GM12878 (cell line): ENCODE data around the gene PITPNC1. TPM values are rescaled to one million over a fixed set of nuclear protein-coding genes. Genes with fewer than 3 reads are reported as not detected.

Experiments
- ATF2 ChIP-seq: IDR thresholded peaks from 2 replicates; pipeline ENCODE4 v1.6.1; 2012; ENCODE audit warnings: low read length, inconsistent platforms
- IRF4 ChIP-seq: IDR thresholded peaks from 2 replicates; pipeline ENCODE4 v1.6.1; 2011; ENCODE audit warnings: low read depth, low read length
- JUNB ChIP-seq: IDR thresholded peaks from 2 replicates; pipeline ENCODE4 v1.6.1; 2016; ENCODE audit warnings: antibody characterized with exemption, mild to moderate bottlenecking
- NBN ChIP-seq: fragments of 450-650 bp; IDR thresholded peaks from 2 replicates; pipeline ENCODE4 v1.6.1; 2016
- NFYA ChIP-seq: IDR thresholded peaks from 2 replicates; pipeline ENCODE4 v1.6.1; 2011; ENCODE audit warnings: low read depth, mild to moderate bottlenecking, low read length, improper control_type of control experiment, borderline replicate concordance
- POLR2A ChIP-seq: IDR thresholded peaks from 2 replicates; pipeline ENCODE4 v1.6.1; 2011; ENCODE audit warnings: low read depth, mild to moderate bottlenecking, low read length
- POLR2AphosphoS5 ChIP-seq: IDR thresholded peaks from 2 replicates; pipeline ENCODE4 v1.6.1; 2011; ENCODE audit warnings: mild to moderate bottlenecking, low read length, inconsistent platforms
- RBBP5 ChIP-seq: fragments of 200-600 bp; sonication (generic); conservative IDR thresholded peaks from 2 replicates; pipeline ENCODE4 v1.6.1; 2016
- SMAD5 ChIP-seq: IDR thresholded peaks from 2 replicates; pipeline ENCODE4 v1.6.1; 2016; ENCODE audit warnings: antibody characterized with exemption, low read depth
- SPI1 ChIP-seq: IDR thresholded peaks from 2 replicates; pipeline ENCODE4 v1.6.1; 2011; ENCODE audit warnings: low read depth, mild to moderate bottlenecking, low read length, moderate library complexity, borderline replicate concordance; ENCODE audit not compliant: insufficient read depth
- ZBED1 ChIP-seq: IDR thresholded peaks from 2 replicates; pipeline ENCODE4 v1.6.1; 2016; ENCODE audit warnings: borderline replicate concordance
- ZNF207 ChIP-seq: fragments of 450-650 bp; IDR thresholded peaks from 2 replicates; pipeline ENCODE4 v1.6.1; 2014; ENCODE audit warnings: antibody characterized with exemption, mild to moderate bottlenecking, borderline replicate concordance
- ZNF384 ChIP-seq: IDR thresholded peaks from 2 replicates; pipeline ENCODE4 v1.6.1; 2012; ENCODE audit warnings: low read depth, mild to moderate bottlenecking, low read length, improper control_type of control experiment, borderline replicate concordance
- ZNF687 ChIP-seq: fragments of 450-650 bp; IDR thresholded peaks from 2 replicates; pipeline ENCODE4 v1.6.1; 2017; ENCODE audit warnings: mild to moderate bottlenecking, moderate library complexity
- polyA plus RNA-seq, 11 experiments: library from polyadenylated mRNA; depleted of rRNA in 4 of 11; unstranded in 6 of 11; stranded (reverse) in 5 of 11; fragments of >200 nt; fragmentation: Nextera tagmentation in 4 of 11; fragmentation: Illumina TruSeq in 1 of 11; extraction: Ambion mirVana in 4 of 11; extraction: Trizol in 1 of 11; gene quantifications; 1 replicate in 1 of 11; 2 replicates in 10 of 11; pipeline versions ENCODE4 v1.2.1 to v1.2.3, GENCODE V29; 2011 to 2016; ENCODE audit warnings: inconsistent platforms in 2 of 11, missing spikeins in 2 of 11, low read depth in 1 of 11
- total RNA-seq, 4 experiments: library from RNA; depleted of rRNA in 3 of 4; stranded (reverse); fragments of >200 nt in 3 of 4; fragmentation: Illumina TruSeq in 1 of 4; extraction: Trizol in 1 of 4; gene quantifications; 2 replicates each; pipeline versions ENCODE4 v1.2.1 to v1.2.3, GENCODE V29; 2013 to 2021
- TF ChIP-seq, protein P1 (sequence below): fragments of 450-650 bp; IDR thresholded peaks from 2 replicates; pipeline ENCODE4 v1.6.1; 2017; ENCODE audit warnings: mild to moderate bottlenecking, moderate library complexity
- TF ChIP-seq, protein P2 (sequence below): IDR thresholded peaks from 2 replicates; pipeline ENCODE4 v1.6.1; 2011; ENCODE audit warnings: borderline replicate concordance, low read depth, mild to moderate bottlenecking, moderate library complexity, mixed read lengths, low read length; ENCODE audit not compliant: insufficient read depth; ENCODE audit errors: extremely low read length
- TF ChIP-seq, protein P3 (sequence below): fragments of 450-650 bp; IDR thresholded peaks from 2 replicates; pipeline ENCODE4 v1.6.1; 2018; ENCODE audit warnings: mild to moderate bottlenecking, low read depth, moderate library complexity; ENCODE audit not compliant: partially characterized antibody

The PITPNC1 gene
- total and polyA plus RNA-seq, 10 of the 15 experiments (the other 5 are each of a cell fraction or from before 2014, with no cell fraction given), result 12.2 to 62.4 (median 47.3) TPM

DNA sequence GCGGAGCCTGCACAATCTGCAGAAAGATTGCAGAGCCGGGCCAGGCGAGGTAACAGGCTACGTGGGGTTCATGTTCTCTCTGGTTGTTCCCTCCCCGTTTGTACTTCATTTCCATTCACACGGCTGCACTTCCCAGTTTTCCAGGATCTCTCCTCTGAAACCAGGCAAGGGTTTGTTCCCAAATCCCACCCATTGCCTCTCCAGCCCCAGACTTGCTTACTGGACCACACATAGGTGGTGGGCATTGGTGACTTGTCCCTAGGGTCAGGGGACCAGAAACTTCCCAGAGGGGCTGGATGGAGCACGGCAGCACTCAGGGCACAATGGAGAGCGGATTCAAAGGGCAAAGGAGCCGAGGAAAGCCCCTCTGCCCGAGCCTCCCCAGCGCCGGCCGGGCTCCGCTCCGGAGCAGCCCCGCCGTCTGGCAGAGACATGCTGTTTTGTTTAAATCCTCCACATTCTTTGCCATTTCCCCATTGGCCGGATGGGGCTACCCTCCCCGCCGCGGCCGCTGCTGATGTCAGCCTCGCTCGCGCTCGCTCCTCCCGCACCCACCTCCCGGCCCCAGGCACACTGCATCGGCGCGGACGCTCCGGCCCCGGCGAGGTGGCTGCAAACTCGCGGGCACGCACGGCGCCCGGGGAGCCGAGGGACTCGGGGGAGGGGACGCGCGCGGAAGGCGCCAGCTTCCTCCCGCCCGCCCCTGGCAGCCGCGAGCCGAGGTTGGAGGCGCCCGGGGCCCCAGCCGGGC lies at the start of gene PITPNC1 (continued):
- no peak for TF ChIP-seq ATF2
- TF ChIP-seq, protein P1, sequence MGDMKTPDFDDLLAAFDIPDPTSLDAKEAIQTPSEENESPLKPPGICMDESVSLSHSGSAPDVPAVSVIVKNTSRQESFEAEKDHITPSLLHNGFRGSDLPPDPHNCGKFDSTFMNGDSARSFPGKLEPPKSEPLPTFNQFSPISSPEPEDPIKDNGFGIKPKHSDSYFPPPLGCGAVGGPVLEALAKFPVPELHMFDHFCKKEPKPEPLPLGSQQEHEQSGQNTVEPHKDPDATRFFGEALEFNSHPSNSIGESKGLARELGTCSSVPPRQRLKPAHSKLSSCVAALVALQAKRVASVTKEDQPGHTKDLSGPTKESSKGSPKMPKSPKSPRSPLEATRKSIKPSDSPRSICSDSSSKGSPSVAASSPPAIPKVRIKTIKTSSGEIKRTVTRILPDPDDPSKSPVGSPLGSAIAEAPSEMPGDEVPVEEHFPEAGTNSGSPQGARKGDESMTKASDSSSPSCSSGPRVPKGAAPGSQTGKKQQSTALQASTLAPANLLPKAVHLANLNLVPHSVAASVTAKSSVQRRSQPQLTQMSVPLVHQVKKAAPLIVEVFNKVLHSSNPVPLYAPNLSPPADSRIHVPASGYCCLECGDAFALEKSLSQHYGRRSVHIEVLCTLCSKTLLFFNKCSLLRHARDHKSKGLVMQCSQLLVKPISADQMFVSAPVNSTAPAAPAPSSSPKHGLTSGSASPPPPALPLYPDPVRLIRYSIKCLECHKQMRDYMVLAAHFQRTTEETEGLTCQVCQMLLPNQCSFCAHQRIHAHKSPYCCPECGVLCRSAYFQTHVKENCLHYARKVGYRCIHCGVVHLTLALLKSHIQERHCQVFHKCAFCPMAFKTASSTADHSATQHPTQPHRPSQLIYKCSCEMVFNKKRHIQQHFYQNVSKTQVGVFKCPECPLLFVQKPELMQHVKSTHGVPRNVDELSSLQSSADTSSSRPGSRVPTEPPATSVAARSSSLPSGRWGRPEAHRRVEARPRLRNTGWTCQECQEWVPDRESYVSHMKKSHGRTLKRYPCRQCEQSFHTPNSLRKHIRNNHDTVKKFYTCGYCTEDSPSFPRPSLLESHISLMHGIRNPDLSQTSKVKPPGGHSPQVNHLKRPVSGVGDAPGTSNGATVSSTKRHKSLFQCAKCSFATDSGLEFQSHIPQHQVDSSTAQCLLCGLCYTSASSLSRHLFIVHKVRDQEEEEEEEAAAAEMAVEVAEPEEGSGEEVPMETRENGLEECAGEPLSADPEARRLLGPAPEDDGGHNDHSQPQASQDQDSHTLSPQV, result no peak
- no peak for TF ChIP-seq NFYA
- no peak for TF ChIP-seq SPI1
- TF ChIP-seq POLR2A, result peak; percentile 82
- TF ChIP-seq ZNF687, result peak; percentile 56
- no peak for TF ChIP-seq ZNF384
- no peak for TF ChIP-seq IRF4
- TF ChIP-seq JUNB, result no peak
- TF ChIP-seq POLR2AphosphoS5, result peak; percentile 59; the same call in 1 of the 2 replicates
- TF ChIP-seq SMAD5, result peak; percentile 37; the same call in 1 of the 2 replicates
- TF ChIP-seq RBBP5, result no peak
- no peak for TF ChIP-seq ZBED1
- no peak; the same call in 1 of the 2 replicates for TF ChIP-seq ZNF207
- 0 out of 2 replicates have a peak, but pooled peaks have one; percentile 25 for TF ChIP-seq NBN
- TF ChIP-seq, protein P2, sequence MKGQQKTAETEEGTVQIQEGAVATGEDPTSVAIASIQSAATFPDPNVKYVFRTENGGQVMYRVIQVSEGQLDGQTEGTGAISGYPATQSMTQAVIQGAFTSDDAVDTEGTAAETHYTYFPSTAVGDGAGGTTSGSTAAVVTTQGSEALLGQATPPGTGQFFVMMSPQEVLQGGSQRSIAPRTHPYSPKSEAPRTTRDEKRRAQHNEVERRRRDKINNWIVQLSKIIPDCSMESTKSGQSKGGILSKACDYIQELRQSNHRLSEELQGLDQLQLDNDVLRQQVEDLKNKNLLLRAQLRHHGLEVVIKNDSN, result no peak
- TF ChIP-seq, protein P3, sequence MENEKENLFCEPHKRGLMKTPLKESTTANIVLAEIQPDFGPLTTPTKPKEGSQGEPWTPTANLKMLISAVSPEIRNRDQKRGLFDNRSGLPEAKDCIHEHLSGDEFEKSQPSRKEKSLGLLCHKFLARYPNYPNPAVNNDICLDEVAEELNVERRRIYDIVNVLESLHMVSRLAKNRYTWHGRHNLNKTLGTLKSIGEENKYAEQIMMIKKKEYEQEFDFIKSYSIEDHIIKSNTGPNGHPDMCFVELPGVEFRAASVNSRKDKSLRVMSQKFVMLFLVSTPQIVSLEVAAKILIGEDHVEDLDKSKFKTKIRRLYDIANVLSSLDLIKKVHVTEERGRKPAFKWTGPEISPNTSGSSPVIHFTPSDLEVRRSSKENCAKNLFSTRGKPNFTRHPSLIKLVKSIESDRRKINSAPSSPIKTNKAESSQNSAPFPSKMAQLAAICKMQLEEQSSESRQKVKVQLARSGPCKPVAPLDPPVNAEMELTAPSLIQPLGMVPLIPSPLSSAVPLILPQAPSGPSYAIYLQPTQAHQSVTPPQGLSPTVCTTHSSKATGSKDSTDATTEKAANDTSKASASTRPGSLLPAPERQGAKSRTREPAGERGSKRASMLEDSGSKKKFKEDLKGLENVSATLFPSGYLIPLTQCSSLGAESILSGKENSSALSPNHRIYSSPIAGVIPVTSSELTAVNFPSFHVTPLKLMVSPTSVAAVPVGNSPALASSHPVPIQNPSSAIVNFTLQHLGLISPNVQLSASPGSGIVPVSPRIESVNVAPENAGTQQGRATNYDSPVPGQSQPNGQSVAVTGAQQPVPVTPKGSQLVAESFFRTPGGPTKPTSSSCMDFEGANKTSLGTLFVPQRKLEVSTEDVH, result no peak
